Measurements from ENCODE around the gene IP6K1.

DNA sequence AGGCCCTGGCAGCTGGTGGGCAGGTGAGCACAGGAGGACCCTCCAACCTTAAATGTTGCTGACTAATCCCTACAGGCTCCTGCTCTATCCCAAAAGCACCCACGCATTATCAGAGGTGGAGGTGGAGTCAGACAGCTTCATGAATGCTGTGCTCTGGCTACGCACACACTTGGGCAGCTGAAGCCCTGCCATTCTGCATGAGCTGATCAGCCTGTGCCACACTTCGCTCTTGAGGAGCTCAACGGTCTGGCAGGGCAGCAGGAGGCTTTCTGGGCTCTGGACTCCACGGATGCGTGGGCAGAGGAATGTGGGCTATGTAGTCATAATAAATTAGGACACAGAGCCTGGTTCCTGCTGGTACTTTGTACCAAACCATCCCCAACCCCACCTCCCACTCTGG, 103.2 kb downstream of the IP6K1 start:
- TF ChIP-seq, protein P1, sequence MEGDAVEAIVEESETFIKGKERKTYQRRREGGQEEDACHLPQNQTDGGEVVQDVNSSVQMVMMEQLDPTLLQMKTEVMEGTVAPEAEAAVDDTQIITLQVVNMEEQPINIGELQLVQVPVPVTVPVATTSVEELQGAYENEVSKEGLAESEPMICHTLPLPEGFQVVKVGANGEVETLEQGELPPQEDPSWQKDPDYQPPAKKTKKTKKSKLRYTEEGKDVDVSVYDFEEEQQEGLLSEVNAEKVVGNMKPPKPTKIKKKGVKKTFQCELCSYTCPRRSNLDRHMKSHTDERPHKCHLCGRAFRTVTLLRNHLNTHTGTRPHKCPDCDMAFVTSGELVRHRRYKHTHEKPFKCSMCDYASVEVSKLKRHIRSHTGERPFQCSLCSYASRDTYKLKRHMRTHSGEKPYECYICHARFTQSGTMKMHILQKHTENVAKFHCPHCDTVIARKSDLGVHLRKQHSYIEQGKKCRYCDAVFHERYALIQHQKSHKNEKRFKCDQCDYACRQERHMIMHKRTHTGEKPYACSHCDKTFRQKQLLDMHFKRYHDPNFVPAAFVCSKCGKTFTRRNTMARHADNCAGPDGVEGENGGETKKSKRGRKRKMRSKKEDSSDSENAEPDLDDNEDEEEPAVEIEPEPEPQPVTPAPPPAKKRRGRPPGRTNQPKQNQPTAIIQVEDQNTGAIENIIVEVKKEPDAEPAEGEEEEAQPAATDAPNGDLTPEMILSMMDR (IDR thresholded peaks at IDR 0.05) = no peak
- TF ChIP-seq POLR2A (IDR thresholded peaks at IDR 0.05) = no peak
